Omental fat pad (tissue), 4 donors: ENCODE measurements around the gene CLSTN1. TPM values are rescaled to one million over a fixed set of nuclear protein-coding genes. Genes with fewer than 3 reads are reported as not detected.
"Not testable (repeated sequence)": the region's sequence is repeated elsewhere in the genome, so short reads cannot be mapped to it uniquely, and the experiment has no call there.

Experiments
- ATAC-seq: fragments of 150-250 bp; one replicate; pipeline ENCODE4 v1.9.1; 2016; ENCODE audit warnings: mild to moderate bottlenecking, moderate library complexity; ENCODE audit not compliant: low FRiP score
- DNase-seq: peaks from one replicate; pipeline ENCODE4 v3.0.0-alpha.2; 2019; ENCODE audit warnings: low spot score
- total RNA-seq, 4 donors: library from RNA; depleted of rRNA; stranded (reverse); fragments of >200 nt; gene quantifications; one replicate each; pipeline ENCODE4 v1.1.0, GENCODE V29; 2016
- TF ChIP-seq, protein P1 (sequence below), 3 donors: fragments of 450-650 bp; IDR thresholded peaks; one replicate each; pipeline ENCODE4 v1.5.1; 2016 to 2017; ENCODE audit warnings: antibody characterized with exemption in 3 of 3, mild to moderate bottlenecking in 3 of 3, moderate library complexity in 2 of 3

The CLSTN1 gene
- total RNA-seq, 4 donors from 2014 or later, result 28.3 to 41.0 (median 30.1) TPM

DNA sequence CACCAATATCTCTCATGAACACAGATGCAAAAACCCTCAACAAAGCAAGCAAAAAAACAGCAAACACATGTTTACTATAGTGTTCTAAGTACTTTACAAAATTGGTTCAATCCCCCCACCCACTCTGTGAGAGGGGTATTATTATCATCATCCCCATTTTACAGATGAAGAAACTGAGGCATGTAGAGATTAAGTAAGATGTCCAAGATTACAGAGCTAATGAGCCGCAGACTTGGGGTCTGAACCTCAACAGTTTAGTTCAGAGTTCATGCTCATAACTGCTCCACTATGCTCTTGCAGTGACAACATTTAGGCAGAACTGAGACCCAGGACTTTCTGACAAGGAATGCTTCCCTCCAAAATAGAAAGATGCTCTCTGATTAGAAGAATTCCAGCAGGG, 21.9 kb downstream of the CLSTN1 start:
- TF ChIP-seq, protein P1, sequence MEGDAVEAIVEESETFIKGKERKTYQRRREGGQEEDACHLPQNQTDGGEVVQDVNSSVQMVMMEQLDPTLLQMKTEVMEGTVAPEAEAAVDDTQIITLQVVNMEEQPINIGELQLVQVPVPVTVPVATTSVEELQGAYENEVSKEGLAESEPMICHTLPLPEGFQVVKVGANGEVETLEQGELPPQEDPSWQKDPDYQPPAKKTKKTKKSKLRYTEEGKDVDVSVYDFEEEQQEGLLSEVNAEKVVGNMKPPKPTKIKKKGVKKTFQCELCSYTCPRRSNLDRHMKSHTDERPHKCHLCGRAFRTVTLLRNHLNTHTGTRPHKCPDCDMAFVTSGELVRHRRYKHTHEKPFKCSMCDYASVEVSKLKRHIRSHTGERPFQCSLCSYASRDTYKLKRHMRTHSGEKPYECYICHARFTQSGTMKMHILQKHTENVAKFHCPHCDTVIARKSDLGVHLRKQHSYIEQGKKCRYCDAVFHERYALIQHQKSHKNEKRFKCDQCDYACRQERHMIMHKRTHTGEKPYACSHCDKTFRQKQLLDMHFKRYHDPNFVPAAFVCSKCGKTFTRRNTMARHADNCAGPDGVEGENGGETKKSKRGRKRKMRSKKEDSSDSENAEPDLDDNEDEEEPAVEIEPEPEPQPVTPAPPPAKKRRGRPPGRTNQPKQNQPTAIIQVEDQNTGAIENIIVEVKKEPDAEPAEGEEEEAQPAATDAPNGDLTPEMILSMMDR (IDR thresholded peaks at IDR 0.05), result no peak
- ATAC-seq, result no peak
- no peak for DNase-seq

DNA sequence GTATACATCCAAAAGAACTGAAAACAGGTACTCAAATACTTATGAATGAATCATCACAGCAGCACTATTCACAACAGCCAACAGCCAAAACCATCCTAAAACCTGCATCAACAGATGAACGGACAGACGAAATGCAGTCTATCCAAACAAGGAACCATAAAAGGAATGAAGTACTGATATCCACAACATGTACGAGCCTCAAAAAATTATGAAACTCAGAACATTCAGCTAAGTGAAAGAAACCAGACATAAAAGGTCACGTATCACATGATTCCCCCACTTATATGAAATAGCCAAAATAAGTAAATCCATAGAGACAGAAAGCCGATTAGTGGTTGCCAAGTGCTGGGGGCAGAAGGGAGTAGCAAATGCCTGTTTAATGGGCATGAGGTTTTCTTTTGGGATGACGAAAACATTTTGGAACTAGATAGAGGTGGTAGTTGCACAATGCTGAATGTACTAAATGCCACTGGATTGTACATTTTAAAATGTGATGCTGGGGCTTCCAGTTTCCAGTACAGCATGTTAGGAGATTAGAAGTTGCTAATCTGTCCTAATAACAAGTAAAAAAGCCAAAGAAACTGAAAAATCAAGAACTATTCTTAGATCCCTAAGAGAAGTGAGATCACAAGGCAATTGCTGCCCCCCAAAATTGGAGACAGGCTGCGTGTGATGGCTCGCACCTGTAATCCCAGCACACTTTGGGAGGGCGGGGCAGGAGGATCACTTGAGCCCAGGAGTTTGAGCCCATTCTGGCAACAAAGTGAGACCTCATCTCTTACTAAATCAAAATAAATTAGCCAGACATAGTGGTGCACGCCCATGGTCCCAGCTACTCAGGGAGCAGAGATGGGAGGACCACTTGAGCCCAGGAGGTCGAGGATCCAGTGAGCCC, 25.3 kb downstream of the CLSTN1 start:
- ATAC-seq (peak; percentile 86), DNase-seq (no peak)
- TF ChIP-seq, protein P1 (IDR thresholded peaks at IDR 0.05), result no peak

DNA sequence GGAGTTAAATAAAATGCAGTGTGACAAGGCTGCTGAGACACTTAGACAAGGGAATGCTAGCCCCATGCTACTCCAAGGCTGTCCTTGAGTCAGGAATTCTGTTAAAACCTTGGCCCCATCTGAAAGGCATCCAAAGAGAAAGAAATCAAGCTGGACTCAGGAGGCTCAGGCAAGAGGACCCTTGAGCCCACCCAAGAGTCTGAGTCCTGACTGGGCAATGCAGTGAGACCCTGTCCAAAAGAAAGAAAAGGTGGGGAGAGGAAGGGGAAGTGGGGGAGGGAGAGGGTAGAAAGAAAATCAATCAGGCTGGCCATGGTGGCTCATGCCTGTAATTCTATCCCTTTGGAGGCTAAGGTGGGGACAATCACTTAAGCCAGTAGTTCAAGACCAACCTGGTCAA, 26.7 kb downstream of the CLSTN1 start:
- DNase-seq (no peak), ATAC-seq (no peak)
- TF ChIP-seq, protein P1 (IDR thresholded peaks at IDR 0.05), result no peak

DNA sequence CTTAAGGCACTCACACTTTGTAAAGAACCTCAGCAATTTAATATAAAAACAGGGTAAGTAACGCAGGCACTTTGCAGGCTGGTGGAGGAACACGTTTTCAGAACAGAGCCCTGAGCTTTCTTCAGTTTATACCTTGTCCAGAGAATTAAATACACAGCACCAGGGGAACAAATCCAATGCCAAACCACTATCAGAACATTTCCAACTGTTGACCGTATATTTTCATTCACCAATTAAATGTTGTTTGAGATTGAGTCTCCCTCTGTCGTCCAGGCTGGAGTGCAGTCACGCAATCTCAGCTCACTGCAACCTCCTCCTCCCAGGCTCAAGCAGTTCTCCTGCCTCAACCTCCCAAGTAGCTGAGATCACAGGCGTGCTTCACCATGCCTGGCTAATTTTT, 29.7 kb downstream of the CLSTN1 start:
- TF ChIP-seq, protein P1 (IDR thresholded peaks at IDR 0.05), result no peak
- ATAC-seq, result no peak
- no peak for DNase-seq

DNA sequence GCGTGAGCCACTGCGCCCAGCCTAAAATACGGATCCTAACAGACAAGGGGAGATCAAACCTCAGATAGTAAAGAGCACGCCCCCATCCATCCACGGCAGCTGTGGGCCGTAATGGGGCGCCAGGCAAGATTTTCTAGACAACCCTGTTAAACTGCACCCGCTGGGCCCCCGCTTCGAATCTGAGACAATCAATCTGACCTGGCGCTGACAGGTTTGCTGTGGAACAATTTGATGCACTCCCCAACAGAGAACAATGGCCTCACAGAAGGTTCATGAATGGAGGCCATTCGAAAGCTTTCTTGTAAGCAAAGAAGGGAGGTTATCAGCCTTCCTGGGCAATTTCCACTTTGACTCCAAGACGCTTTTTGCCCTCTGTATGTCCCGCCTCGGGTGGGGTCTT, 30.5 kb downstream of the CLSTN1 start:
- TF ChIP-seq, protein P1 (IDR thresholded peaks at IDR 0.05), result no peak
- ATAC-seq (no peak), DNase-seq (no peak)

DNA sequence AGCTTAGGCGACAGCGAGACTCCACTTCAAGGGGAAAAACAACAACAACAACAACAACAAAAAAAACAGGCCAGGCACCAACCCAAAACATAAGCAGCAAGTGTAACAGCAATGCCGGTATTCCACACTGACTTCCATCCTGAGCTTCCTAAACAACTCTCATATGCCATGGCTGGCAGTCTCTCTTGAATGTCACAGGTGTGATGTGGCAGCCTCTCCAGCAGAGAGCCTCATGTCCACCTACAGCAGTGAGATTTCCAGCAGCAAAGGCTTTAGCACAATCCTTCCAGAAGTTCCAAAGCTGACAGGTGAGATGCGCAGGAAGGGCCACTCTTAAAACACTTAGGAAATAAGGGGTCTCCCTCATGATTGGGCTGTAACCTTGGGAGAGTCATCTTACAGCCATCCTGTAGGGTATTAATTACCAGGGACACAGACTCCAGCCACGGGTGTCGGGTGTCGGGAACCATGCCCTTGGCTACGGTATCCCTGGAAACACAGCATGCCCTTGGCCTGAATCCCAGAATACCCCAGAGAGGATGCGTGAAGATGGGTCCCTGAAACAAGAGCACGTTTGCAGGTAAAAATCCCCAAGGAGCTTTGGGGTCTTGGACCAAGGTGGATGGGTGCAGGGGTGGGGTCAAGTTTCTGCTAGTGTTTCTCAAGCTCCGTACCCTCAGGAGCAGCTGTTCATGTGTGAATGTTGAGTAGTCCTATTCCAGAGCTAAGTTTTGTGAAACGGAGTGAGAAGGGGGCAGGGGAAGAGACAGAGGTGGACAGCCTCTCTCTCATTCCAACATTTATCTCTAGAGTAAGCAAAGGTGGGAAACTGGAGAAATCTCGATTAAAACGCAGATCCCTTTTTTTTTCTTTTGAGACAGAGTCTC, 31.4 kb downstream of the CLSTN1 start:
- TF ChIP-seq, protein P1 (IDR thresholded peaks at IDR 0.05), result no peak
- DNase-seq, result no peak
- ATAC-seq, result no peak

DNA sequence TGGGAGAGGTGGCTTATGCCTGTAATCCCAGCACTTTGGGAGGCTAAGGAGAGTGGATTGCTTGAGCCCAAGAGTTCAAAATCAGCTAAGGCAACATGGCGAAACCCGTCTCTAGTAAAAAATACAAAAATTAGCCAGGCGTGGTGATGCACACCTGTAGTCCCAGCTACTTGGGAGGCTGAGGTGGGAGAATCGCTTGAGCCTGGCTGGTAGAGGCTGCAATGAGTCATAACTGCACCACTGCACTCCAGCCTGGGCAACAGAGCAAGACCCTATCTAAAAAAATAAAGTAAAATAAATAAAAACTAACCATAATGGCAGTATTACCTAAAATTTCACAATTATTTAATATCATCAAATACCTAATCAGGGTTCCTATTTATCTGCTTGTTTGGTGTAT, 34.1 kb downstream of the CLSTN1 start:
- DNase-seq, ATAC-seq: not testable (repeated sequence)
